GM11168 (cell line): ENCODE data around the gene TTLL11.
"Not testable (repeated sequence)": the region's sequence is repeated elsewhere in the genome, so short reads cannot be mapped to it uniquely, and the experiment has no call there.

Source experiments
- in situ Hi-C: fragments of 300-500 bp; cut with MboI; formaldehyde crosslinking; loops from one replicate; pipeline ENCODE4 v1.12.0; 2022; ENCODE audit warnings: low sequenced_read_pairs; ENCODE audit not compliant: unreplicated experiment

The TTLL11 gene

GRCh38 chr9:122088880-122089706 is 4.0 kb downstream of the TTLL11 start:
- in situ Hi-C loops, result no loop called here

DNA sequence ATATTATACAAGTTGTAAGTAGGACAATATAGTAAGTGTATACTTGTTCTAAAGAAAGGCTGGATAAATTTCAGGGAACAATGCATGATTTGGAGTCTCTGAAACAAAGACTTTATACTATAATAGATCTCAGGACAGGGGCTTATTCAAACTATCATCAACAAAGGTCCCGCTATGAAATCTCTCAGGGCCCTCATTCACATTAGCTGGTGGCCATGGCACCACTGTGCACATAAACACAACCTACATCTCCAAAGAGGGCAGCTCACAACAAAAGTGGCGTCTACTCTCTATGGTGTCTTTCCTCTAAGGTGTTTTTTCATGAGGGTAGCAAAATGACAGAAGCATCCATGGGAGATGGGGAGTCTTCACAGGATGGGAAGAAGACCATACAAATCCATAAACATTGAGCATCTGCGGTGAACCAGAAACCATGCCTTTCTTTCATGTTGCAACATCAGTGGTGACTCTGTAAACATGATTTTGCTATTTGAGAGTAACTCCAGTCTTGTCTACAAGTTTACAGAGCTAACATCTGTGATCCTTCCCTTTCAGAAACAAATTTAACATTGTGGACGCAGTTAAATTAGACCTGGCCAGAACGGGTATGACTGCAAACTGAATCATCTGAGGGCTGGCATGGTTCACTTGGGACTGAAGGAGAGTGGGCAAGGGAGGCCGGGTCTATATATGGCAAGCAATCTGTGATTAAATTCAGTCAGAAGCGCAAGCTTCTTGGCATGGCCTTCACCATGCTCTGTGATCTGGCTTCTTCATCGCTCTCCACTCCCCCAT is 5.5 kb downstream of the TTLL11 start:
- in situ Hi-C loops, result no loop called here

- in situ Hi-C loops, result no loop called here
Measured at GRCh38 chr9:122086873-122087272, 6.2 kb downstream of the TTLL11 start.

DNA sequence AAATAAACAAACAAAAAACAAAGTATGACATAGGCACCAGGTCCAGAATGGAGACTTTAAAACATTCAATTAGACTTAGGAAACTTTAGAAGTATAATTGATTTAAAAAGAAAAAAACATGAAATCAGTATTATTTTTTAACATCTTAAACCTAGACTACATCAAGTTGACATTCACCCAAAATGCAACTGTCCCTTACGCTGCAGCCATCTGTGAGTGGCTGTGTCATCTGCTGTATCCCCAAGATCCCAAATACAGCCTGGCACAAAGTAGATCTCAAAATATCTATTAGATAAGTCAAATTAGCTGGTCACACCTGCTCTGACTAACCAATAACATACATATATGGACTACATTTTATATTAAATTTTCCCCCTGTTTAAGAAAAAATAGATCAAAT is 7.8 kb downstream of the TTLL11 start:
- in situ Hi-C loops, result no loop called here

- in situ Hi-C loops, result no loop called here
Measured at GRCh38 chr9:122084026-122084675, 9.0 kb downstream of the TTLL11 start.

GRCh38 chr9:122080986-122081385 is 12.1 kb downstream of the TTLL11 start:
- in situ Hi-C loops, result no loop called here

GRCh38 chr9:122078557-122078956 is 14.6 kb downstream of the TTLL11 start:
- in situ Hi-C loops, result no loop called here

GRCh38 chr9:122076773-122077172 is 16.3 kb downstream of the TTLL11 start:
- in situ Hi-C loops, result no loop called here

DNA sequence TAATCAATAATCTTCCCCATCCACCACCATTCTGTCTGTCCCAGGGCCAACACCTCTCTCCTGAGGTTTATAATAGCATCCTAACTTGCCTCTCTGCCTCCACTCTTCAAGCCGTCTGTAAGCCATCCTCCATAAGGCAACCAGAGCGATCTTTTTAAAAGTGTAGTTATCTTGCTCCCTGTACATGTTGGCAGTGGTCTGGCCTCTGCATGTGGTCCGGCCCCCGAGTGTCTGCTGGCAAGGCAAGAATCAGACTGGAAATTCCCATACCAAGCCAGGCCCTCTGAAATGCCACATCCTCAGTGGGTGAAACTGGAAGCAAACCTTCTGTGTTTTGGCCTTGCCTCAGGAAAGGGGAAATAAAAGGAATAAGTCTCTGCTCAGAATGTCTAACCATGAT is 17.0 kb downstream of the TTLL11 start:
- in situ Hi-C loops, result no loop called here

DNA sequence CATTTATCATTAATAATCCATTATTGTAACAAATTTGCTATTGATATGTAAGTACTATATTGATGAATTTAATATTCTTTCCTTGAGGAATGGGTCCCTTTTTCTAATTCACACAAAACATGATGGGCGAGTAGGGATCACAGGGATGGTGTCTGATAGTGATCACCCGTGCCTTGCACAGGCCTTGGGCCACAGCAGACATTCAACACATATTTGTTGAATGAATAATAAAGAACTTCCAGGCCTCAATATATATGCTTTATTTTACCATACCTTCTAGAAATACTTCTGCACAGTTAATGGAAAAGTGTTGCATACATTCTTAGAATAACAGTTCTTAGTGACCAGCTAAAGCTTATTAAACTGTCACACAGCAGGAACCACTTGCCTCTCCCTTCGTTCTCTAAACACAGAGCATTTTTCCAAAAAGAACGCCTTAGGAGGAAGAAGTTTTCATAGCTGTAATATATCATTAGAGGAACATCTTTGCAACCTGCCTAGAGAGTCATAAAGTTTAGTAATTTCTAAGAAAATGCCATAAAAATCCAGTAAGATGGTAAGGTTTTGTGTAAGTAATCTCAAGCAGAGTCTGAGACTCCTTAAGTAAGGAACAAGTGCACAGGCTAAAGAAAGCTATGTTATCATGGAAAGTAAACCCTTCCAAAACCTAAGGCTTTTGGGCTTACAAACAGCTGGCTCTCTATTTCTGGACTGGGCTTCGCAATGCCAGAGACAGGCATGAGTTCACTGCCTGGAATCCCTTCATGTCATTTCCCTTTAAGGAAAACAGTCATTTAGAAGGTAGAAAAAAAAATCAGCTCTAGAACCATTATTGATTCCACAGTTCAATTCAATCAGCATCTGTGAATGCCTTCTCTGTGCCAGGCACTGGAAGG is 17.7 kb downstream of the TTLL11 start:
- in situ Hi-C loops, result no loop called here

GRCh38 chr9:122071715-122072114 is 21.4 kb downstream of the TTLL11 start:
- in situ Hi-C loops, result no loop called here

DNA sequence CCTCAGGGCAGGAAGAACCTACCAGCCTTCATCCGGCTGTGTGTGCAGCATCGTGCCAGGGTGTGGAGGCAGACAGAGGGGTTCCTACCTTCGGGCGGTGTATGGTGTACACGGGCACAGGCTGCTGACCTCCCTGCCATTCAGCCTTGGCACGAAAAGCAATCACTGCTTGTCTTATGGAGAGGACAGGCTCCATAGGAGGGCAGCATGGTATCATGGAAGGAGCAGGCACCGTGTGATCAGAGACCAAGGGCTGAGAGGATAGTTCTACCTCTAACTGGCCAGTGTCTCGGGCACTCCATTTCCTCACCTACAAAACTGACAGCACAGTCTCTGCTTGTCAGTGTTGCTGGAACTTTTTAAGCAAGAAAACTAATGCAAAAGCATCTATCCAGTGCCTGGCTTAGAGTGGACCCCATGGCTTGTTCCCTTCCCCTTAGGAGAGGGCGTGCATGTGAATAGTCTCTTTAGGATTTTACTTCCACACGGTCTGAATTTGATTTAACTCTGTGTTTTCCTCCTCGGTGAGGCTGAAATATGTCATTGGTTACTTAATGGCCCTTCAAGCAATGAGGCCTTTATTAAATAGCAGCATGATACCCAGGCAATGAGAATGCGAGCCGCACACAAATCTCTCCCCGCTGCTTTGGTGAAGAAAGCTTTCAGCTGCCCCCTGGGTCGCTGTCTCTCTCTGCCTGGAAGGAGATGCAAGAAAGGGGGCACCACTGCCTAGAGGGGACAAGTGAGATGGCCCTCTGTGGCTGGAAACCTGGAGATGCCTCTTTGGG is 22.2 kb downstream of the TTLL11 start:
- in situ Hi-C loops, result no loop called here

DNA sequence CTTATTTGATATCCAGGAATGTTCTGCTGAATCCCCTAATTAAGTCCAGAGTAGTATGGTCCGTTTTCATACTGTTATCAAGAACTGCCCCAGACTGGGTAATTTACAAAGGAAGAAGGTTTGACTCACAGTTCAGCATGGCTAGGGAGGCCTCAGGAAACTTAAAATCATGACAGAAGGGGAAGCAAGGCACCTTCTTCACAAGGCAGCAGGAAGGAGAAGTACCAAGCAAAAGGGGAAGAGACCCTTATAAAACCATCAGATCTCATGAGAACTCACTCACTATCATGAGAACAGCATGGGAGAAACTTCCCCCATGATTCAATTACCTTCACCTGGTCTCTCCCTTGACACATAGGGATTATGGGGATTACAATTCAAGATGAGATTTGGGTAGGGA is 26.4 kb downstream of the TTLL11 start:
- in situ Hi-C loops, result not testable (repeated sequence)

DNA sequence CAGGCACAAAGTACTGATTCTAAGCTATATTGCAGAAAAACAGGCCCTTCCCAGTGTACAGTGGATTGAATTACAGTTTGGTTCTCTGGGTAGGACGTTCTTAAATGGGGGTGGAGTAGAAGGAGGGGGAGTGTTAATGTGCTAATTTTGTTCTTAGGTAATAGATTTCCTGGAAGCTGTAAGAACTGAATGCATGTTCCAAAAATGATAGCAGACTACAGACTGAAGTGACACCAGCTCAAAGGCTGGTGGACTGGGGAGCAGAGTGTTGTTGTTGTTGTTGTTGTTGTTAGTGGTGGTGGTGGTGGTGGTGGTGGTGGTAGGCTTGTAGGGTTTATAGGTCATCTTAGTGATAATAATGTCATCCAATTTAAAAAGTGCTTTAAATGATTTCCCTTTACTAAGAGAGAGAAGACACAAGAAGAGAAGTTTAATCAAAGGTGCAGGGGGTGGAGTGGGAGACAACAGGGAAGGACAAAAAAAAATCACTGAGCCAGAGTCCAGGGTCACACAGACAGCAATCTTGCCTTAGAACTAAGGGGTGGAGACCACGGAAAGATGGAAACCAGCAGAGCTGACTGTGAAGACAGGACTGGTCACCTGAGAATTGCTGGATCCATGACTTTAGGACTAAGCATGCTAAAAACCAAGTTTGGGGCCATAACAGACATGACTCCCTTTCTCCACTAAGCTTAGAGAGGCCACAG is 27.0 kb downstream of the TTLL11 start:
- in situ Hi-C loops, result no loop called here

GRCh38 chr9:122060481-122060880 is 32.6 kb downstream of the TTLL11 start:
- in situ Hi-C loops, result no loop called here

GRCh38 chr9:122059955-122060324 is 33.2 kb downstream of the TTLL11 start:
- in situ Hi-C loops, result no loop called here

DNA sequence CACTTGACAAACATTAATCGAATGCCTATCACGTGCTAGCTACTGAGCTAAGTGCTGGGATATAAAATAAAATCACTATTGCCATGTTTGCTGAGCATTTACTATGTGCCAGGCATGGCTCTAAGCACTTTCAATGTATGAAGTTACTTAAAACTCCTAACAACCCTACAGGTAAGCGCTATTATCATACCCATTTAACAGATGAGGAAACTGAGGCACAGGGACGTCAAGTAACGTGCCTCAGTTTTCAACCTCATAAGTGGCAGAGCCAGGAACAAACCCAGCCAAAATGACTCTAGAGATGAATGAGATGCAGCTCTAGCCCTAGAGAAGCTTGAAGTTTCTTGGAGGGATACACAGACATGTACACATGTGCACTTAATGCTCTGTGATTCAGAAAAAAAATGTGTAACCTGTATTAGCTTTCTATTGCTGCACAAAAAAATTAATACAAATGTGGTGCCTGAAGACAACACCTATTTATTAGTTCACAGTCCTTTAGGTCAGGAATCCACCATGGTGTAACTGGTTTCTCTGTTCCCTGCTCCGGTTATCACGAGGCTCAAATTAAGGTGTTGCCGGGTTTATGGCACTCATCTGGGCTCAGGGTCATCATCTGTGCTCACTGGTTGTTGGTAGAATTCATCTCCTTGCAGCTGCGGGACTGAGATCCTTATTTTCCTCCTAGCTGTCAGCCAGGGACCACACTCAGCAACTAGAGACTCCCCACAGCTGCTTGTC is 33.7 kb downstream of the TTLL11 start:
- in situ Hi-C loops, result no loop called here

DNA sequence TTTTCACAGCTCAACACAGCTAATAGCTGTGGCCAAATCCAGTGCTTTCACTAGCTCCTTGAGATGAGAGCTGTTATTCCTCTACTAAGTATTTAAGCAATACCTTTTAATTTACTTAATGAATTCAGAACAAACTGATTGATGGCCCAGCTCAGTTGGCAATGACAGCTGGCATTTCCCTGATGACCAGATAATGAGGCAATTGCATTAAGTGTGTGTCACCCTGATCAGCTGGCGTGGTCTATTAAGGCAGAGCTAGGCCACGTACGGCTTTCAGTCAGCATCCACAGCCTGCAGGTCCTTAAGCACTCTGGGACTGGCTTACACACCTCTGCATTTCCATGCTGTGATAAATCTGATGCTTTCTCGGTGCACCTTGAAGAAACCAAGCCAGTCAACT is 34.4 kb downstream of the TTLL11 start:
- in situ Hi-C loops, result no loop called here
